Activated naive CD8-positive, alpha-beta T cell treated with anti-CD3 and anti-CD28 coated beads, Interleukin-2, amount 50 U/mL, for 24 hours (primary cell): ENCODE results near the gene EFNA4.

Experiments used
- ATAC-seq: fragments of 150-1000 bp; cut with Tn5 transposase; one replicate; pipeline ENCODE4 v1.10.0; 2021
- DNase-seq: peaks from one replicate; pipeline ENCODE4 v3.0.0; 2021
- H3K27ac Mint-ChIP-seq: one replicate; pipeline ENCODE4 v1.8.0; 2021; ENCODE audit warnings: mild to moderate bottlenecking, mixed read lengths
- H3K27me3 Mint-ChIP-seq: one replicate; pipeline ENCODE4 v1.8.0; 2021; ENCODE audit warnings: mixed read lengths
- H3K36me3 Mint-ChIP-seq: one replicate; pipeline ENCODE4 v1.8.0; 2021; ENCODE audit warnings: low read depth, mixed read lengths
- H3K4me1 Mint-ChIP-seq: one replicate; pipeline ENCODE4 v1.8.0; 2021; ENCODE audit warnings: mixed read lengths
- H3K4me3 Mint-ChIP-seq: one replicate; pipeline ENCODE4 v1.8.0; 2021; ENCODE audit warnings: mild to moderate bottlenecking, moderate library complexity, mixed read lengths
- H3K9me3 Mint-ChIP-seq: one replicate; pipeline ENCODE4 v1.8.0; 2021; ENCODE audit warnings: mixed read lengths

The EFNA4 gene

DNA sequence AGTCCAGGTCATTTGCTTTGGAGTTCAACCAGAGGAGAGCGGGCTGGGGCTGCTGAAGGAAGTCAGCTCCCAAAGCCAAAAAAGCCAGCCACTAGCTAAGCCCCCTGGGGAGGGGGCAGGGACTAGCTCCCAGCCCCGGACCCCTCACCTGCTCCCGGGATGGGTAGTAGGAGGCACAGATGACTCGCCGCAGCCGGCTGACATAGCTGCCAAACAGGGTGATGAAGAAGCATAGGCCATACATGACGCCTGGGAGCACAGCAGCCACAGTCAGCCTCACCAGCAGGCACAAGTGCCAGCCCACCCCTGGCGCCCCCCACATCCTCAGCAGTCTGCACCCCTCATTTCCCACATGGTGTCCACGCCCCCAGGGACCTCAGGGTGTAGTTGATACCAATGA is 37.4 kb upstream of the EFNA4 start:
- no peak overlapping the region for H3K27ac Mint-ChIP-seq
- ATAC-seq, result no peak
- H3K36me3 Mint-ChIP-seq, result no peaks in the 10 kb centered on the region
- H3K27me3 Mint-ChIP-seq, result no peaks in the 10 kb centered on the region
- H3K4me3 Mint-ChIP-seq, result no peak overlapping the region
- H3K4me1 Mint-ChIP-seq, result no peaks in the 10 kb centered on the region
- H3K9me3 Mint-ChIP-seq, result no peaks in the 10 kb centered on the region
- DNase-seq, result no peak

GRCh38 chr1:155026588-155026987 is 37.0 kb upstream of the EFNA4 start:
- H3K4me3 Mint-ChIP-seq, result no peak overlapping the region
- DNase-seq (no peak), ATAC-seq (peak; percentile 34)
- H3K27ac Mint-ChIP-seq, result no peak overlapping the region
- no peaks in the 10 kb centered on the region for H3K4me1 Mint-ChIP-seq
- H3K36me3 Mint-ChIP-seq, result no peaks in the 10 kb centered on the region
- no peaks in the 10 kb centered on the region for H3K9me3 Mint-ChIP-seq
- no peaks in the 10 kb centered on the region for H3K27me3 Mint-ChIP-seq

GRCh38 chr1:155029513-155030242 is 33.9 kb upstream of the EFNA4 start:
- no peaks in the 10 kb centered on the region for H3K36me3 Mint-ChIP-seq
- H3K27ac Mint-ChIP-seq, result no peak overlapping the region
- no peak overlapping the region for H3K4me3 Mint-ChIP-seq
- H3K27me3 Mint-ChIP-seq, result peaks cover 4% of the 10 kb centered on the region
- DNase-seq (no peak), ATAC-seq (no peak)
- H3K4me1 Mint-ChIP-seq, result no peaks in the 10 kb centered on the region
- no peaks in the 10 kb centered on the region for H3K9me3 Mint-ChIP-seq

DNA sequence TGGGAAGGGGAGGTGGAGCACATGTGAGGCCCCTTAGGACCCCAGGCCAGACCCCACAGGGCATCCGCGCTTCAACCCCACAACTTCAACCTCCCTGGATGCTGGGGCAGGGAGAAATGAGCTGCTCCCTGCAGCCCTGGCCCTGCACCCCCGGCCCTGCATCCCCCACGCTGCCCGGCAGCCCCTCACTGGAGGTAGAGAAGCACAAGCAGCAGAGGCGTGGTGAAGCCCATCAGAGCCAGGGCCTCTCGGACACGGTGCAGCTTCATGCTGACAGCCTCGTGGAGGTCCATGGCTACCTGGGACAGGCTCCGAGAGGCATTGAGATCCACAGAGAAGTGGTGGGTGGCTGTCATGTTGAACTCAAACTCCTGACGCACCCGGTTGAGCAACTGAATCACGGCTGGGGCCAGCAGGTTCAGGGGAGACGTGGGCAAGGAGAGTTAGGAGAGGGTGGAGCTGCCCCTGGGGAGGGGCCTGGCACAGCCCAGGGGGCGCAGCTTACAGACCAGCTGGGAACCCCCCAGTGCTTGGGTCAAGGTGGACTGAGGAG is 33.2 kb upstream of the EFNA4 start:
- Mint-ChIP-seq H3K4me1 (no peaks in the 10 kb centered on the region), H3K27ac (no peak overlapping the region), H3K9me3 (no peaks in the 10 kb centered on the region), H3K4me3 (no peak overlapping the region), H3K36me3 (no peaks in the 10 kb centered on the region), H3K27me3 (peaks cover 4% of the 10 kb centered on the region)
- ATAC-seq (no peak), DNase-seq (no peak)

DNA sequence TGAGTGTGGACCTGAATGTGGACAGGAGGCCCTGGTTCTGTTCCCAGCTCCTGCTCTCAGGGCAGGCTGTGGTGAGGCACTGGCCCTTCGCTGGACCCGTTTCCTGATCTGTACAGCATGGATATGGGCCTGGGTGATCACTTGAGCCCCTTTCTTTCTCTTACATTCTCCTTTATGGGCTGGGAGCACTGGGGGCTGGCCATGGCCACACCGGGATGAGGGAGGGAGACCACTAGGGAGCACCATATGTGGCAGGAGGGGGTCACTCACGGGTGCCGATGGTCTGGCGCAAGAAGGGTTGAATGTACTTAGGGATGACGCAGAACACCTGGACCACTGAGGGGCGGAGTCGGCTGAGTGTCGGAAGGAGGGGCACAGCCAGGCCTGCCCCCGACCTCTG is 32.6 kb upstream of the EFNA4 start:
- H3K9me3 Mint-ChIP-seq, result no peaks in the 10 kb centered on the region
- no peak overlapping the region for H3K4me3 Mint-ChIP-seq
- no peak overlapping the region for H3K27ac Mint-ChIP-seq
- peaks cover 4% of the 10 kb centered on the region for H3K27me3 Mint-ChIP-seq
- no peaks in the 10 kb centered on the region for H3K36me3 Mint-ChIP-seq
- no peaks in the 10 kb centered on the region for H3K4me1 Mint-ChIP-seq
- ATAC-seq (no peak), DNase-seq (no peak)

GRCh38 chr1:155032886-155033285 is 30.7 kb upstream of the EFNA4 start:
- Mint-ChIP-seq H3K27me3 (peaks cover 4% of the 10 kb centered on the region), H3K9me3 (no peaks in the 10 kb centered on the region), H3K4me3 (no peak overlapping the region), H3K36me3 (no peaks in the 10 kb centered on the region), H3K27ac (no peak overlapping the region), H3K4me1 (peaks cover 1% of the 10 kb centered on the region)
- ATAC-seq, result no peak
- DNase-seq, result no peak

DNA sequence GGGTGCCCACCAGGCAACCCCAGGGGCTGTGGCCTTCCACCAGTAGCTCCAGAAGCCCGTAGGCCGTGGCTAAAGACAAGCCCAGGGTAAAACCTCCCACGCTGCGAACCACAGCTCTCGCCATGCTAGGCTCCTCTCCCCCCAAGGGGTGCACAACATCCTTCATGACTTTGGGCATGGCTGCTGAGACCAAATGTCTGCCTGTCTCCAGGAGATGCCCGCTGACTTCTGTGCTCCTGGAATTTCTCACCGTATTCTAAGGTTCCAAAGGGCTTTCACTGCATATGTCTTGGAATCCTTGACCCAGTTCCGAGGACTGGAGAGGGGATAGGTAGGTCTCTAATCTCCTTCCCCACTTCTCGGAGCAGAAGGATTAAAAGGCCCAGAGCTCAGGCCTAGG is 30.0 kb upstream of the EFNA4 start, which contains the start of the genes DCST1 and DCST2:
Gene DCST1 (plus strand): TSS at position 301 of the 400 bp plus-strand sequence. CDS start 213 bp downstream, outside the sequence.
Gene DCST2 (minus strand): TSS at position 258 of the 400 bp plus-strand sequence. CDS start 80 bp downstream, at position 178.
- Mint-ChIP-seq H3K9me3 (no peaks in the 10 kb centered on the region), H3K4me3 (no peak within 1 kb of the TSS), H3K36me3 (no peaks in the 10 kb centered on the region), H3K27ac (no peak within 1 kb of the TSS), H3K27me3 (peaks cover 4% of the 10 kb centered on the region), H3K4me1 (peaks cover 1% of the 10 kb centered on the region)
- ATAC-seq (no peak), DNase-seq (no peak)

- H3K4me1 Mint-ChIP-seq, result peaks cover 1% of the 10 kb centered on the region
- no peak overlapping the region for H3K27ac Mint-ChIP-seq
- no peak for ATAC-seq
- no peak overlapping the region for H3K4me3 Mint-ChIP-seq
- H3K36me3 Mint-ChIP-seq, result no peaks in the 10 kb centered on the region
- no peaks in the 10 kb centered on the region for H3K9me3 Mint-ChIP-seq
- H3K27me3 Mint-ChIP-seq, result peaks cover 4% of the 10 kb centered on the region
- DNase-seq, result no peak
Observed at GRCh38 chr1:155034318-155035208, 29.0 kb upstream of the EFNA4 start.

- no peak for ATAC-seq
- Mint-ChIP-seq H3K4me3 (no peak overlapping the region), H3K4me1 (peaks cover 1% of the 10 kb centered on the region), H3K27me3 (peaks cover 4% of the 10 kb centered on the region), H3K27ac (no peak overlapping the region), H3K36me3 (no peaks in the 10 kb centered on the region), H3K9me3 (no peaks in the 10 kb centered on the region)
- no peak for DNase-seq
Observed at GRCh38 chr1:155035936-155036335, 27.6 kb upstream of the EFNA4 start.

DNA sequence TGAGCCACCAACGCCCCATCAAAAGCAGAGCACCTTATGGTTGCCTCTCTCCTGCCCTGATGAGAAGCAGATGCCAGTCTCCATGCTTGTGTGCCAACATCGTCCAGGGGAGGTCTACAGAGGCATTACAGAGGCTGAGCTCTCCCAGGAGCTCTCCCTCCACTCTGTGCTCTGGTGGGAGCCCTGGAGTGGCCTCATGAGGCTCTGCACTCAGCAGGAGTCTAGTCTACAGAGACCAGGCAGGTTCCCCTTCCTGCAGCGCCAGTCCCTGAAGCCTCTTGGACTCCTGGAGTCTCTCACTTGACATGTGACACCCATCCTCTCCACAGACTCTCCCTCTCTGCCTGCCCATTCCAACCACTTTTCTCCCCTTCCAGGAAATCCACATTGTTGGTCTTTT is 26.5 kb upstream of the EFNA4 start:
- Mint-ChIP-seq H3K27me3 (peaks cover 4% of the 10 kb centered on the region), H3K27ac (no peak overlapping the region), H3K4me1 (peaks cover 1% of the 10 kb centered on the region), H3K4me3 (no peak overlapping the region), H3K36me3 (no peaks in the 10 kb centered on the region), H3K9me3 (no peaks in the 10 kb centered on the region)
- DNase-seq (no peak), ATAC-seq (no peak)

DNA sequence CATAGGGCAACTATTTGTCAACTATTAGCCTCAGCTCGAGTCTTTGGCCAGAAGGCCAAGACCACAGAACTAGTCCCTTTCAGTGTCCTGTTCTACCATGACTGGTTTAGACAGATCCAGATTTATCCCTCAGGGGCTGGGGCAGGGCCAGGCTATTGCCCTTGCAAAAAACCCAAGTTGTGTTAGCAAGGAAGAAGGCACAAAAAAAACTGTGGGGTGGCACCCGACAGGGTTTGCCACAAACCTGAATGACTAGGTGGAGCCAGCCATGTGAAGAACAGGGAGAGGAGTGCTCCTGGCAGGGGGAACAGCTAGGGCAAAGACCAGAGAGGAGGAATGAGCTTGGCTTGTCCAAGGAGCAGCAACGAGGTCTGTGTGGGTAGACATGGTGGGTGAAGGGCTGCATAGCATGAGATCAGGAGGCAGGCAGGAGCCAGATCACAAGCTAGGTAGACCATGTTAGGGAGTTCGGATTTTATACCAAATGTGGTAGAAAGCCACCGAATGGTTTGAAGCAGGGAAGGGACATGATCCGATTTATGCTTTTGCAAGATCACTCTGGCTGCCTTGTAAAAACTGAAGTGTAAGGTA is 25.6 kb upstream of the EFNA4 start:
- ATAC-seq, result no peak
- no peaks in the 10 kb centered on the region for H3K36me3 Mint-ChIP-seq
- DNase-seq, result no peak
- peaks cover 1% of the 10 kb centered on the region for H3K4me1 Mint-ChIP-seq
- H3K27me3 Mint-ChIP-seq, result peaks cover 4% of the 10 kb centered on the region
- no peak overlapping the region for H3K4me3 Mint-ChIP-seq
- no peak overlapping the region for H3K27ac Mint-ChIP-seq
- H3K9me3 Mint-ChIP-seq, result no peaks in the 10 kb centered on the region

DNA sequence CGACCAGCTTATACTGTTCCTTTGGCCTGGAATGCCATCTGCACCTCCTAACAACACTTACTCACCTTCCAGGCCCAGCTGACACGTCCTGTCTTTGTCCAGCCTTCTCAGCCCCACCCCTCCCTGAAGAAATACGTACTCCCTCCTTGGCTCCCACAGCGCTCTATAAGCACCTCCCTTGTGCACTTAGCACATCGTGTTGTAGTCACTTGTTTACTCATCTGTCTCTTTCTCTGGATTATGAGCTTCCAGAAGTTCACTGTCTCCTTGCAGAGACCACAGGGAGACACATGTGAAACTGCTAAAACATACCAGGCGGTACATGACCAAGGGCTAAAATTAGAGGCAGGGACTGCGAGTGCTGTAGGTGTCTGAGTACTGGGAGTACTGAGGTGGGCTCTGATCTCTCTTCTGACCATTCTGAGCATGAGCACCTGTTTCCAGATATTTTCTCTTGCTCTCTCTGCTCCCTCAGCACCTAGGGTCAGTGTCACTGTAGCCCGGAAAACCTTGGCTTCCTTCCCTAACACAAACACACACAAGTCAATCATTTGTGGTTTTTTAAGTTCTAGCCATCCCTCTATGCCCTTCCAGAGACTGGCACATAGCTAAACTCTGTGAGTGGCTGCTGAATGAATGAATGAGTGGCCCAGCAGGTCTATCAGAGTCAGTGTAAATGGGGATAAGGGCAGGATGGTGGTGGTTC is 24.8 kb upstream of the EFNA4 start:
- Mint-ChIP-seq H3K4me1 (peaks cover 1% of the 10 kb centered on the region), H3K36me3 (no peaks in the 10 kb centered on the region), H3K4me3 (no peak overlapping the region), H3K27ac (no peak overlapping the region), H3K27me3 (peaks cover 4% of the 10 kb centered on the region), H3K9me3 (no peaks in the 10 kb centered on the region)
- ATAC-seq (no peak), DNase-seq (no peak)

- Mint-ChIP-seq H3K9me3 (no peaks in the 10 kb centered on the region), H3K4me1 (peaks cover 1% of the 10 kb centered on the region), H3K36me3 (no peaks in the 10 kb centered on the region), H3K27me3 (no peaks in the 10 kb centered on the region), H3K4me3 (no peak overlapping the region), H3K27ac (no peak overlapping the region)
- no peak for DNase-seq
- no peak for ATAC-seq
Observed at GRCh38 chr1:155039308-155039669, 24.3 kb upstream of the EFNA4 start.
